SK-N-SH treated with all-trans-retinoic acid at 6 μM for 48 hours (cell line): ENCODE data around the gene SIGLECL1.

ENCODE experiments used
- CREB5 ChIP-seq: fragments of 250-450 bp; sonication (Bioruptor Pico); IDR thresholded peaks from 2 replicates; pipeline ENCODE4 v1.5.1; 2020; ENCODE audit warnings: low read depth, mild to moderate bottlenecking, moderate library complexity
- CSDC2 ChIP-seq: fragments of 250-450 bp; sonication (Bioruptor Pico); IDR thresholded peaks from 2 replicates; pipeline ENCODE4 v1.5.0; 2020; ENCODE audit warnings: mild to moderate bottlenecking, moderate library complexity
- CSRNP3 ChIP-seq: fragments of 250-450 bp; sonication (Bioruptor Pico); IDR thresholded peaks from 2 replicates; pipeline ENCODE4 v1.5.1; 2021; ENCODE audit warnings: mild to moderate bottlenecking, moderate library complexity
- ESRRG ChIP-seq: fragments of 250-450 bp; sonication (Bioruptor Pico); IDR thresholded peaks from 2 replicates; pipeline ENCODE4 v1.6.1; 2021; ENCODE audit warnings: mild to moderate bottlenecking
- GLIS3 ChIP-seq: fragments of 250-450 bp; sonication (Bioruptor Pico); IDR thresholded peaks from 2 replicates; pipeline ENCODE4 v1.5.0; 2020; ENCODE audit warnings: mild to moderate bottlenecking, moderate library complexity
- RARB ChIP-seq: fragments of 250-450 bp; sonication (Bioruptor Pico); IDR thresholded peaks from 2 replicates; pipeline ENCODE4 v1.8.0; 2021; ENCODE audit warnings: mild to moderate bottlenecking, moderate library complexity
- TCF4 ChIP-seq: fragments of 250-450 bp; sonication (Bioruptor Pico); IDR thresholded peaks from 2 replicates; pipeline ENCODE4 v1.8.0; 2021; ENCODE audit warnings: mild to moderate bottlenecking, moderate library complexity, borderline replicate concordance
- ZC3H10 ChIP-seq: fragments of 250-450 bp; sonication (Bioruptor Pico); IDR thresholded peaks from 2 replicates; pipeline ENCODE4 v1.5.1; 2021; ENCODE audit warnings: mild to moderate bottlenecking, moderate library complexity
- ZFP3 ChIP-seq: fragments of 250-450 bp; sonication (Bioruptor Pico); IDR thresholded peaks from 2 replicates; pipeline ENCODE4 v1.5.0; 2020; ENCODE audit warnings: mild to moderate bottlenecking, moderate library complexity
- ZFP30 ChIP-seq: fragments of 450-650 bp; formaldehyde crosslinking; IDR thresholded peaks from 2 replicates; pipeline ENCODE4 v1.5.0; 2022; ENCODE audit warnings: mild to moderate bottlenecking, moderate library complexity
- ZNF70 ChIP-seq: fragments of 450-650 bp; formaldehyde crosslinking; IDR thresholded peaks from 2 replicates; pipeline ENCODE4 v1.5.0; 2020; ENCODE audit warnings: mild to moderate bottlenecking, moderate library complexity
- ZNF8 ChIP-seq: fragments of 450-650 bp; formaldehyde crosslinking; IDR thresholded peaks from 2 replicates; pipeline ENCODE4 v1.5.0; 2020; ENCODE audit warnings: mild to moderate bottlenecking, moderate library complexity
- TF ChIP-seq, protein P1 (sequence below): fragments of 250-450 bp; sonication (Bioruptor Pico); IDR thresholded peaks from 2 replicates; pipeline ENCODE4 v1.5.0; 2020; ENCODE audit warnings: mild to moderate bottlenecking, moderate library complexity
- TF ChIP-seq, protein P2 (sequence below): fragments of 250-450 bp; sonication (Bioruptor Pico); IDR thresholded peaks from 2 replicates; pipeline ENCODE4 v1.8.0; 2020; ENCODE audit warnings: mild to moderate bottlenecking, moderate library complexity, borderline replicate concordance

DNA sequence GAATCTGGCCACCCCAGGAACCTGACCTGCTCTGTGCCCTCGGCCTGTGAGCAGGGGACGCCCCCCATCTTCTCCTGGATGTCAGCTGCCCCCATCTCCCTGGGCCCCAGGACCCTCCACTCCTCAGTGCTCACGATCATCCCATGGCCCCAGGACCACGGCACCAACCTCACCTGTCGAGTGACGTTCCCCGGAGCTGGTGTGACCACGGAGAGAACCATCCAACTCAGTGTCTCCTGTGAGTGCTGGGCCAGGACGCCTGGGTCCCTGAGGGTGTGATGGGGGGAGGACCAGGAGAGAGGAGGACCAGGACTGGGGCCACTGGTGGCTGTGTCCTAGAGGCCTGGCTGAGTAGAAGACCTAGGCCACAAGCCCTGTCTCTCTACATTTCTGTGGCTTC is 39.0 kb upstream of the SIGLECL1 start:
- TF ChIP-seq ZNF8 (CRISPR knock-in tag) (no peak), ZNF70 (no peak), ZC3H10 (no peak), ZFP3 (CRISPR knock-in tag) (no peak), ZFP30 (CRISPR knock-in tag) (no peak), ESRRG (CRISPR knock-in tag) (no peak), CSDC2 (CRISPR knock-in tag) (no peak), CSRNP3 (CRISPR knock-in tag) (no peak), GLIS3 (CRISPR knock-in tag) (no peak), CREB5 (no peak), TCF4 (no peak), RARB (CRISPR knock-in tag) (no peak)
- TF ChIP-seq, protein P1, sequence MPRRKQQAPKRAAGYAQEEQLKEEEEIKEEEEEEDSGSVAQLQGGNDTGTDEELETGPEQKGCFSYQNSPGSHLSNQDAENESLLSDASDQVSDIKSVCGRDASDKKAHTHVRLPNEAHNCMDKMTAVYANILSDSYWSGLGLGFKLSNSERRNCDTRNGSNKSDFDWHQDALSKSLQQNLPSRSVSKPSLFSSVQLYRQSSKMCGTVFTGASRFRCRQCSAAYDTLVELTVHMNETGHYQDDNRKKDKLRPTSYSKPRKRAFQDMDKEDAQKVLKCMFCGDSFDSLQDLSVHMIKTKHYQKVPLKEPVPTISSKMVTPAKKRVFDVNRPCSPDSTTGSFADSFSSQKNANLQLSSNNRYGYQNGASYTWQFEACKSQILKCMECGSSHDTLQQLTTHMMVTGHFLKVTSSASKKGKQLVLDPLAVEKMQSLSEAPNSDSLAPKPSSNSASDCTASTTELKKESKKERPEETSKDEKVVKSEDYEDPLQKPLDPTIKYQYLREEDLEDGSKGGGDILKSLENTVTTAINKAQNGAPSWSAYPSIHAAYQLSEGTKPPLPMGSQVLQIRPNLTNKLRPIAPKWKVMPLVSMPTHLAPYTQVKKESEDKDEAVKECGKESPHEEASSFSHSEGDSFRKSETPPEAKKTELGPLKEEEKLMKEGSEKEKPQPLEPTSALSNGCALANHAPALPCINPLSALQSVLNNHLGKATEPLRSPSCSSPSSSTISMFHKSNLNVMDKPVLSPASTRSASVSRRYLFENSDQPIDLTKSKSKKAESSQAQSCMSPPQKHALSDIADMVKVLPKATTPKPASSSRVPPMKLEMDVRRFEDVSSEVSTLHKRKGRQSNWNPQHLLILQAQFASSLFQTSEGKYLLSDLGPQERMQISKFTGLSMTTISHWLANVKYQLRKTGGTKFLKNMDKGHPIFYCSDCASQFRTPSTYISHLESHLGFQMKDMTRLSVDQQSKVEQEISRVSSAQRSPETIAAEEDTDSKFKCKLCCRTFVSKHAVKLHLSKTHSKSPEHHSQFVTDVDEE: no peak
- TF ChIP-seq, protein P2, sequence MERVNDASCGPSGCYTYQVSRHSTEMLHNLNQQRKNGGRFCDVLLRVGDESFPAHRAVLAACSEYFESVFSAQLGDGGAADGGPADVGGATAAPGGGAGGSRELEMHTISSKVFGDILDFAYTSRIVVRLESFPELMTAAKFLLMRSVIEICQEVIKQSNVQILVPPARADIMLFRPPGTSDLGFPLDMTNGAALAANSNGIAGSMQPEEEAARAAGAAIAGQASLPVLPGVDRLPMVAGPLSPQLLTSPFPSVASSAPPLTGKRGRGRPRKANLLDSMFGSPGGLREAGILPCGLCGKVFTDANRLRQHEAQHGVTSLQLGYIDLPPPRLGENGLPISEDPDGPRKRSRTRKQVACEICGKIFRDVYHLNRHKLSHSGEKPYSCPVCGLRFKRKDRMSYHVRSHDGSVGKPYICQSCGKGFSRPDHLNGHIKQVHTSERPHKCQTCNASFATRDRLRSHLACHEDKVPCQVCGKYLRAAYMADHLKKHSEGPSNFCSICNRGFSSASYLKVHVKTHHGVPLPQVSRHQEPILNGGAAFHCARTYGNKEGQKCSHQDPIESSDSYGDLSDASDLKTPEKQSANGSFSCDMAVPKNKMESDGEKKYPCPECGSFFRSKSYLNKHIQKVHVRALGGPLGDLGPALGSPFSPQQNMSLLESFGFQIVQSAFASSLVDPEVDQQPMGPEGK (CRISPR knock-in tag): no peak
